Testis (tissue), 3 donors: ENCODE results near the gene PRMT9. TPM values are rescaled to one million over a fixed set of nuclear protein-coding genes. Genes with fewer than 3 reads are reported as not detected.

Experiments used
- DNase-seq: peaks from one replicate; pipeline ENCODE4 v3.0.0-alpha.2; 2019
- H3K27ac ChIP-seq, 2 donors: fragments of 200-600 bp; sonication (generic); one replicate each; pipeline ENCODE4 v1.5.1; 2019
- H3K27me3 ChIP-seq: fragments of 200-600 bp; sonication (generic); one replicate; pipeline ENCODE4 v1.5.1; 2019
- H3K36me3 ChIP-seq: fragments of 200-600 bp; sonication (generic); one replicate; pipeline ENCODE4 v1.5.1; 2017; ENCODE audit warnings: low read depth; ENCODE audit errors: missing control alignments
- H3K4me1 ChIP-seq: fragments of 200-600 bp; sonication (generic); one replicate; pipeline ENCODE4 v1.5.1; 2019
- H3K4me3 ChIP-seq, 2 donors: fragments of 200-600 bp; sonication (generic); one replicate each; pipeline ENCODE4 v1.5.1; 2017 to 2019
- H3K9me3 ChIP-seq: fragments of 200-600 bp; sonication (generic); one replicate; pipeline ENCODE4 v1.5.1; 2017
- CTCF ChIP-seq, 3 experiments: fragments of 450-650 bp in 2 of 3; fragments of 200-600 bp in 1 of 3; sonication (generic) in 1 of 3; IDR thresholded peaks; one replicate each; pipeline ENCODE4 v1.5.1; 2016 to 2019; ENCODE audit warnings: antibody characterized with exemption in 3 of 3, mild to moderate bottlenecking in 2 of 3, moderate library complexity in 1 of 3
- POLR2A ChIP-seq: fragments of 450-650 bp; IDR thresholded peaks from one replicate; pipeline ENCODE4 v1.6.1; 2017; ENCODE audit warnings: antibody characterized with exemption, mild to moderate bottlenecking, moderate library complexity
- WGBS, 2 donors: methylation state at CpG; one replicate each; pipeline ENCODE4 v1.1.5; 2018; 5-methylcytosine and 5-hydroxymethylcytosine counted together
- intact Hi-C: fragments of 100-400 bp; cut with DNase I; formaldehyde crosslinking; loops from one replicate; pipeline ENCODE4 v1.15.1; 2023; ENCODE audit warnings: low total_unique reads
- polyA plus RNA-seq: library from polyadenylated mRNA; stranded (reverse); fragments of 350-450 nt; fragmentation: Illumina TruSeq; extraction: RNeasy Lipid Tissue Mini Kit (QIAGEN cat#74804); gene quantifications from one replicate; pipeline ENCODE4 v1.2.3, GENCODE V29; 2014; ENCODE audit warnings: low read depth, low replicate concordance; ENCODE audit not compliant: insufficient read depth
- total RNA-seq, 2 donors: library from RNA; depleted of rRNA; stranded (reverse); fragments of >200 nt; gene quantifications; one replicate each; pipeline ENCODE4 v1.2.3, GENCODE V29; 2016

Gene PRMT9
- total and polyA plus RNA-seq, 3 donors from 2014 or later, result 22.7 to 27.5 (median 24.6) TPM

DNA sequence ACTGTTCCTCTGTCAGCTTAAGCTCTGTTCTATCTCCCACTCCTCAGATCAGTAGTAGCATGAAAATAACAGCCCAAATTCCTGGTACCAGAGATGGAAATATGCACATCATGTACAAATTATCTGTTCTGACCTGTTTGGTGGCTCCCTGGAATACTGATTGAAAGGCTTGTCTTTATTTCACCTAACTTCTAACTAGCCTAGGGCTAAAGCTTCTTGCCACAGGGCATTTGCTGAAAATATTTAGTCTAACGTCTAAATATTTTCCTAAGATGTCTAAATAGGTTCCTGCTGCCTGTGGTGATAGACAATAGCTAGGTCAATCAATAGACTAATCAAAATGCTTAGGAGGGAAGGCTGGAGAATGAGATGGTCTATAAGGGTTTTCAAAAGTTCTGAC, 12.9 kb upstream of the PRMT9 start:
- DNase-seq, result no peak
- Histone ChIP-seq H3K36me3 (no peaks in the 10 kb centered on the region), H3K9me3 (no peaks in the 10 kb centered on the region), H3K4me1 (no peaks in the 10 kb centered on the region), H3K27me3 (no peaks in the 10 kb centered on the region), H3K4me3 (no peak overlapping the region), H3K27ac (no peak overlapping the region)
- 87 to 88% methylated on average over 1 of the region's 1 CpG for WGBS, 2 donors
- intact Hi-C loops, result no loop called here
- TF ChIP-seq POLR2A (no peak), CTCF (IDR thresholded peaks at IDR 0.05) (no peak)

DNA sequence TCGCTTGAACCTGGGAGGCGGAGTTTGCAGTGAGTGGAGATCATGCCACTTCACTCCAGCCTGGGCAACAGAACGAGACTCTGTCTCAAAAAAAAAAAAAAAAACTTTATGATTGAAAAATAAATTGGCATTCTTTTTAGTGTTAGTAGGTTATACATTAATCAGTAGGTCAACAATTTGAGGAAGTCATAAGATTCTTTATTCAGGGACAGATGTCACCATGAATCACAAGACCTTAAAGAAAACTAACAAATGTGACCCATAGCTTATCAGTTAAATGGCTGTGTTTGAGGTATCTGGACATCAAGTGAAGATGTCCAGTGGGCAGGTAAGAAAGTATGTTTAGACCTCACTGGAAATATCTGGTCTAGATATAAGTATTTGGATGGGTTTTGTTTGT, 9.3 kb upstream of the PRMT9 start:
- H3K4me1 ChIP-seq, result no peaks in the 10 kb centered on the region
- DNase-seq, result no peak
- 89 to 92% methylated on average over 3 of the region's 3 CpGs for WGBS, 2 donors

DNA sequence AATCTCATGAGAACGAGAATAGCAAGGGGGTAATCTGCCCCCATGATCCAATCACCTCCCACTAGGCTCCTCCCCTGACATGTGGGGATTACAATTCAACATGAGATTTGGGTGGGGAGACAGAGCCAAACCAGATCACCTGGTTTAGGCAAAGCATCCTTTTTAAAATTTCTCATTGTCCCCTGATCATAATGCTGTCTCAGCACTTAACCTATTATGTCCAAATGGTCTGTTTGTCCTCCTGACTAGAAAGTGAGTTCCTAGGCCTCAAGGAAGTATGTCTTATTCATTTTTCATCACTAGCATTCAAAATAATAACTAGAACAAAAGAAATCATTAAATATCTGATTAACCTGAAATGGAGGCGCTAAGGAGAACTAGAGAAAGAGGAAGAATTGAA, 7.9 kb upstream of the PRMT9 start:
- no peak for DNase-seq
- Histone ChIP-seq H3K4me1 (no peaks in the 10 kb centered on the region), H3K4me3 (no peak overlapping the region), H3K9me3 (no peaks in the 10 kb centered on the region), H3K27me3 (no peaks in the 10 kb centered on the region), H3K36me3 (no peaks in the 10 kb centered on the region), H3K27ac (no peak overlapping the region)
- no peak for TF ChIP-seq POLR2A
- no peak for TF ChIP-seq CTCF (IDR thresholded peaks at IDR 0.05)
- intact Hi-C loops, result no loop called here
- WGBS, 2 donors, result 81 to 86% methylated on average over 2 of the region's 2 CpGs

More for the DNA sequence above, 9.3 kb upstream of the PRMT9 start:
- no peaks in the 10 kb centered on the region for H3K27me3 ChIP-seq
- no peaks in the 10 kb centered on the region for H3K9me3 ChIP-seq
- H3K36me3 ChIP-seq, result no peaks in the 10 kb centered on the region
- H3K4me3 ChIP-seq, result no peak overlapping the region
- intact Hi-C loops, result no loop called here
- TF ChIP-seq POLR2A (no peak), CTCF (IDR thresholded peaks at IDR 0.05) (no peak)
- no peak overlapping the region for H3K27ac ChIP-seq

DNA sequence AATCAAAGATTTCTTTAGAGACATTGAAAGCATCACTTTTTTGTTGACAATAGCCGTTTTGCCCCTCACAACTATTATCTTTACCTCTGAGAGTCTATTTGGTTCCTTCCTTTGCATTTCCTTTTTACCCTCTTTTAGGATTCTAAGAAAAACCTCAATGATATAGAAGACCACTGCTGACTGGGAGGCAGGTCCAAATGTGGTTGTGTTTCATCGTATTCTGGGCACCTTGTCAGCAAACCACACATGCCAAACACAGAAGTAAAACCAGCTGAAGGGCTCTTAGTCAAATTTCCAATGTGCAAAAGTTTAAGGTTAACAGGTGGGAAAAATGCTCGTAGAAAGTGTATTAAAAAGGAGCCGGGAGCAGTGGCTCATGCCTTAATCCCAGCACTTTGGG, 5.1 kb upstream of the PRMT9 start:
- DNase-seq, result no peak
- TF ChIP-seq POLR2A, result no peak
- no peak for TF ChIP-seq CTCF (IDR thresholded peaks at IDR 0.05)
- no peaks in the 10 kb centered on the region for H3K27me3 ChIP-seq
- WGBS, 2 donors, result 64 to 77% methylated on average over 4 of the region's 4 CpGs
- no peaks in the 10 kb centered on the region for H3K36me3 ChIP-seq
- H3K27ac ChIP-seq, result no peak overlapping the region
- intact Hi-C loops, result no loop called here
- H3K4me1 ChIP-seq, result peaks cover 5% of the 10 kb centered on the region
- no peak overlapping the region for H3K4me3 ChIP-seq
- H3K9me3 ChIP-seq, result no peaks in the 10 kb centered on the region

- TF ChIP-seq POLR2A, result no peak
- peaks cover 13% of the 10 kb centered on the region for H3K4me1 ChIP-seq
- H3K4me3 ChIP-seq, result peak overlapping the region; percentile 79 to 82
- DNase-seq, result peak; percentile 39
- WGBS, 2 donors, result 1% methylated on average over 10 of the region's 10 CpGs
- peak overlapping the region; percentile 87 to 91 for H3K27ac ChIP-seq
- no peaks in the 10 kb centered on the region for H3K36me3 ChIP-seq
- no peaks in the 10 kb centered on the region for H3K27me3 ChIP-seq
- H3K9me3 ChIP-seq, result no peaks in the 10 kb centered on the region
- intact Hi-C loops, result no loop called here
Measured at GRCh38 chr4:147683188-147683591, 773 bp downstream of the PRMT9 start.
